ENCODE measurements around the gene KIF4A. TPM values are rescaled to one million over a fixed set of nuclear protein-coding genes. Genes with fewer than 3 reads are reported as not detected.
A peak's percentile ranks its signal among the peaks of the same experiment; 100 is the strongest.

The KIF4A gene
- total and polyA plus RNA-seq, 9 of the 15 experiments (the other 6 are each of a cell fraction or from before 2014, with no cell fraction given): 13.0 to 42.7 (median 35.9) TPM

DNA sequence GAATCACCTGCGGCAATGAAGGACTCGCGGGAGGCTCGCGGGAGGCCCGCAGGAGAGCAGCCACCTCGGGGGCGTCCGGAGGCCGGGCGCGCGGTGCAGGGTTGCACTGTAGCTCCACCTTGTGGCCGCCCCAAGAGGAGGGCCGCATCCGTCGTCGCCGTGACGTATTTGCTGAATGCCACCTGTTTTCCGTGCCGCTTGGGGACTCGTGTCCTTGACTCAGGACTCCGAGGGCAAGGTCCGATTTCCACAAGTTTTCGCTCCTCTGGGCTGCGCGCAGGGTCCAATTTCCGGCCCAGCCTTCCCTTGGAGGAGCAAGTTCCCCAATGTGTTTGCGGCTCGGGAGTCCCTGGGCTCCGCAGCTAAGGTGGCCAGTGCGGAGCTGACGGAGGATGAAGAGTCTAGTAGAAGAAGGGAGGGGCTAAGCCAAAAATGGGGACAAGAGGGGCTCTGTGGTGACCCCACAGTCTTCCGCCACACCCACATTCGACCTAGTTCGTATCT is 144.0 kb downstream of the KIF4A start (continued):
- TF ChIP-seq ZNF639 (CRISPR knock-in tag; conservative IDR thresholded peaks at IDR 0.05 in 1 of 2, IDR thresholded peaks at IDR 0.05 in 1 of 2): no peak
- TF ChIP-seq MCM5 (IDR thresholded peaks at IDR 0.05; ENCODE audit: low read depth): no peak
- TF ChIP-seq ZC3H4 (CRISPR knock-in tag; IDR thresholded peaks at IDR 0.05; ENCODE audit: borderline replicate concordance): no peak
- TF ChIP-seq ZNF551 (CRISPR knock-in tag; IDR thresholded peaks at IDR 0.05): no peak
- TF ChIP-seq RHOXF2B (CRISPR knock-in tag; conservative IDR thresholded peaks at IDR 0.05): no peak
- no peak for TF ChIP-seq HNRNPL (IDR thresholded peaks at IDR 0.05; ENCODE audit: low read depth, low read length)
- TF ChIP-seq KDM1A (IDR thresholded peaks at IDR 0.05): peak in 1 of 2 experiments; percentile 4; a peak in 2 of 4 replicates
- TF ChIP-seq SIN3A (IDR thresholded peaks at IDR 0.05; ENCODE audit: borderline replicate concordance in 2 of 2, control insufficient read depth in 1 of 2, low read depth in 2 of 2, low read length in 2 of 2): no peak
- TF ChIP-seq EHMT2 (IDR thresholded peaks at IDR 0.05): no peak
- peak in 1 of 2 experiments; percentile 45; a peak in 1 of 4 replicates for TF ChIP-seq TEAD1 (CRISPR knock-in tag; IDR thresholded peaks at IDR 0.05)
- TF ChIP-seq DLX4 (CRISPR knock-in tag; IDR thresholded peaks at IDR 0.05): no peak
- no peak for TF ChIP-seq ZBTB34 (CRISPR knock-in tag; IDR thresholded peaks at IDR 0.05)
- no peak for TF ChIP-seq GTF2A2 (tag; IDR thresholded peaks at IDR 0.05)
- TF ChIP-seq, protein P1, sequence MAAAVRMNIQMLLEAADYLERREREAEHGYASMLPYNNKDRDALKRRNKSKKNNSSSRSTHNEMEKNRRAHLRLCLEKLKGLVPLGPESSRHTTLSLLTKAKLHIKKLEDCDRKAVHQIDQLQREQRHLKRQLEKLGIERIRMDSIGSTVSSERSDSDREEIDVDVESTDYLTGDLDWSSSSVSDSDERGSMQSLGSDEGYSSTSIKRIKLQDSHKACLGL (CRISPR knock-in tag; IDR thresholded peaks at IDR 0.05; ENCODE audit: borderline replicate concordance, poor library complexity, severe bottlenecking): no peak
- no peak for TF ChIP-seq ZNF75A (CRISPR knock-in tag; IDR thresholded peaks at IDR 0.05)
- TF ChIP-seq TRIM28 (IDR thresholded peaks at IDR 0.05): no peak
- TF ChIP-seq ARID3A (IDR thresholded peaks at IDR 0.05; ENCODE audit: borderline replicate concordance, low read depth, low read length): no peak
- peak; percentile 73 for TF ChIP-seq POLR2G (IDR thresholded peaks at IDR 0.05; ENCODE audit: low read depth, low read length)
- TF ChIP-seq, protein P2, sequence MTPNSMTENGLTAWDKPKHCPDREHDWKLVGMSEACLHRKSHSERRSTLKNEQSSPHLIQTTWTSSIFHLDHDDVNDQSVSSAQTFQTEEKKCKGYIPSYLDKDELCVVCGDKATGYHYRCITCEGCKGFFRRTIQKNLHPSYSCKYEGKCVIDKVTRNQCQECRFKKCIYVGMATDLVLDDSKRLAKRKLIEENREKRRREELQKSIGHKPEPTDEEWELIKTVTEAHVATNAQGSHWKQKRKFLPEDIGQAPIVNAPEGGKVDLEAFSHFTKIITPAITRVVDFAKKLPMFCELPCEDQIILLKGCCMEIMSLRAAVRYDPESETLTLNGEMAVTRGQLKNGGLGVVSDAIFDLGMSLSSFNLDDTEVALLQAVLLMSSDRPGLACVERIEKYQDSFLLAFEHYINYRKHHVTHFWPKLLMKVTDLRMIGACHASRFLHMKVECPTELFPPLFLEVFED (CRISPR knock-in tag; conservative IDR thresholded peaks at IDR 0.05): no peak
- no peak for TF ChIP-seq PHF21A (IDR thresholded peaks at IDR 0.05; ENCODE audit: borderline replicate concordance, low read depth)

All from K562 (cell line).